ENCODE data around the gene TMEM52B.

Gene TMEM52B

GRCh38 chr12:10178821-10179220 lies at the start of gene TMEM52B:
Gene TMEM52B, plus strand, starts transcription at chr12:10179032. Its CDS starts 543 bp downstream, at chr12:10179575.
- DNase-seq: no peak

- DNase-seq: no peak
Observed at GRCh38 chr12:10130042-10130441, 48.8 kb upstream of the TMEM52B start, which contains the start of gene CLEC7A. Gene CLEC7A, minus strand, starts transcription at chr12:10130199. Its CDS starts 117 bp downstream, at chr12:10130082.

DNA sequence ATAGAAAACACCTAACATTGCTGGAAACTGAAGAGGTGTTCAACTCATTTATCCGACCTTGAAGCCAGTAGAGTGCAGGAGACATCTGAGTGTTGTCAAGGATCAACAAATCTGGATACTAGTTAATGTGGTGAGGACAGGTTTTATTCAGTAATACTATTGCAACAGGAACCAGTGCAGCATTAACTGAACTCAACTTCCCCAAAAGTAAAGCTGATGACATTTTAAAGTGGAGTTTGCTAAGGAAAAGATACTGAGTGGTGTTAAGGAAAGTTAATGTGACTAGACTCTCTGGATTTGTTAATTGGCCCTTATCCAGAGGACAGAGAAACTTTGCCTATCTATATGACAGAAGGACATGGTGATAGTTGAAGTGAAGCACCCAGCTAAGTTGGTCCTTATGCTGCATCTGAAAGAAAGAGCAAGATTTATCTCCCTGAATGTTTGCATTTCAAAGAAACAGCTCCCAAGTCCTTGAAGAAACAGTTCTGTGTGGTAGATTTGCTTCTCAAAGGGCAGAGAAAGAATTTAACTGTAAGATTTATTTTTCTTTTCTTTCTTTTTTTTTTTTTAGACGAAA lies 47.6 kb upstream of the TMEM52B start:
- DNase-seq: no peak

DNA sequence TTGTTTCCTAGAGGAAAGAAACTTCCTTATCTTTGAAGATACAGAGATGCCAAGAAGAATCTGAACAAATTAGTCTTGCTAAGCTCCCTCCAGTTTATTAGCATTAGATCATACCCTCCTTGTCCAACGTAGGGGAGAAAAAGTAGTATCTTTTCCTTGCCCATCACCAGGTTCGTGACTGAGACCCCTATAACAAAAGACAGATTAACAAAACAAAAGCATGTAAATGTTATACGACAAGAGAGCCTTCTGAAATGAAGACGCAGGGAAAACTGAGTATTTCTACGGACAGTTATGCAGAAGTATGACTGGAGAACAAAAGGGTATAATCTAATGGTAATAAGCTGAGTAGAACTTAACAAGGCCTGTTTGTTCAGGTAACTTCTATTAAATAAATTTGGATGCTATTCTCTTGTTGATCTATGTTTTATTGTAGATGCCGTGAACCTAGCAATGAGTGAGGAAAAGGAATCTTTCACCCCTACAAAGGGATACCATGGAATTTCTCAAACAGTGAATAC lies 45.9 kb upstream of the TMEM52B start:
- no peak for DNase-seq

- no peak for DNase-seq
Observed at GRCh38 chr12:10135126-10135525, 43.7 kb upstream of the TMEM52B start.

DNA sequence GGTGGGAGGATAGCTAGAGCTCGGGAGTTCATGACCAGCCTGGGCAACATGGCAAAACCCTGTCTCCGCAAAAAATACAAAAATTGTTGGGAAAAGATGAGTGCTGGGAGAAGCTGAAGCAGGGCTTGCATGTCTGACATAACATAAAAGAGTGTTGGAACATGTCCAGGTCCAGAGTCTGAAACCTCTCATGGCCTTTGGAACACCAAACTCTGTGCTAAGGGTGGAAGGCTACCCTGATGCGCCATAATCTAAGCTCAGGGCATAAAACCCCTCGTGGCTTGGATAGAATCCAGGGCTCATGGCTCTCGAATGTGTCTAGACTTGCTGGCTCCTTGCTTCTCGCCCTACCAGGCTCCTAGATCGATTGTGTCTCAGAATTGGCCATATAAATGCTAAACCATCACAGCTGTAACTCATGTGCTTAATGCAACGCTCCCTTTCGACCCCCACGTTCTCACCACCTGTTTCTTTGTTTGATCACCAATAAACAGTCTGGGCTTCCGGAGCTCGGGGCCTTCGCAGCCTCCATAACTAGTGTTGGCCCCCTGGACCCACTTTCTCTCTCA lies 42.1 kb upstream of the TMEM52B start:
- no peak for DNase-seq

GRCh38 chr12:10140001-10140400 lies 38.8 kb upstream of the TMEM52B start:
- no peak for DNase-seq

GRCh38 chr12:10142976-10143589 lies 35.7 kb upstream of the TMEM52B start:
- no peak for DNase-seq

- no peak for DNase-seq
Observed at GRCh38 chr12:10147714-10148403, 31.0 kb upstream of the TMEM52B start.

DNA sequence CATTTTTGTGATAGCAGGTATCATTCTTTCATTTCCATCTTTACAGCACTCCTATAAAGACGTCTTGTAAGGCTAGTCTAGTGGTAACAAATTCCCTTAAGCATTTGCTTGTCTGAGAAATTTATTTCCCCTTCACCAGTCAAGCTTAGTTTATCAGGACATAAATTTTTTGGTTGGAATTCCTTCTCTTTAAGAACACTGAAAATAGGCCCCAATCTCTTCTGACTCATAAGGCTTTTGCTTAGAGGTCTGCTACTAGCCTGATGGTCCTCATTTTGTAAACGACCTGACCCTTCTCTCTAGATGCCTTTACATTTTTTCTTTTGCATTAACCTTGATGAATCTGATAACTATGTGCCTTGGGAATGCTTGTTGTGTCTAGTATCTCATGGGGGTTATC lies 27.2 kb upstream of the TMEM52B start:
- DNase-seq: no peak

- DNase-seq: no peak
Observed at GRCh38 chr12:10153271-10154144, 25.3 kb upstream of the TMEM52B start.

GRCh38 chr12:10154145-10154496 lies 24.7 kb upstream of the TMEM52B start:
- DNase-seq: no peak

- DNase-seq: no peak
Observed at GRCh38 chr12:10155966-10156365, 22.9 kb upstream of the TMEM52B start.

DNA sequence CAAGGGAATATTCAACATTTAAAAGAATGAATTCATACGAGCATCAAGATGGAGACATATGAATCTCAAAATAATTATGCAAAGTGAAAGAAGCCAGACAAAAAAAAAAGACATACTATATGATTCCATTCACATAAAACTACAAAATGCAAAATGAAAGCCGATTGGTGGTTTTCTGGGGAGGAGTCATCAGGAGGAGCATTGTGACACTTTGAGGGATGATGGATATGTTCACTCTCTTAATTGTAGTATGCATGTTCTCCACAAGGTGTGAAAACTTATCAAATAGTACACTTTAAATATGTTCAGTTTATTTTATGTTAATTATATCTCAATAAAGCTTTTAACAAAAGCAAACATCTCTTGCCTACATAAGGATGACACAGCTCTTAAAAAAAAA lies 20.4 kb upstream of the TMEM52B start:
- no peak for DNase-seq

- DNase-seq: no peak
Observed at GRCh38 chr12:10159280-10159679, 19.6 kb upstream of the TMEM52B start.

DNA sequence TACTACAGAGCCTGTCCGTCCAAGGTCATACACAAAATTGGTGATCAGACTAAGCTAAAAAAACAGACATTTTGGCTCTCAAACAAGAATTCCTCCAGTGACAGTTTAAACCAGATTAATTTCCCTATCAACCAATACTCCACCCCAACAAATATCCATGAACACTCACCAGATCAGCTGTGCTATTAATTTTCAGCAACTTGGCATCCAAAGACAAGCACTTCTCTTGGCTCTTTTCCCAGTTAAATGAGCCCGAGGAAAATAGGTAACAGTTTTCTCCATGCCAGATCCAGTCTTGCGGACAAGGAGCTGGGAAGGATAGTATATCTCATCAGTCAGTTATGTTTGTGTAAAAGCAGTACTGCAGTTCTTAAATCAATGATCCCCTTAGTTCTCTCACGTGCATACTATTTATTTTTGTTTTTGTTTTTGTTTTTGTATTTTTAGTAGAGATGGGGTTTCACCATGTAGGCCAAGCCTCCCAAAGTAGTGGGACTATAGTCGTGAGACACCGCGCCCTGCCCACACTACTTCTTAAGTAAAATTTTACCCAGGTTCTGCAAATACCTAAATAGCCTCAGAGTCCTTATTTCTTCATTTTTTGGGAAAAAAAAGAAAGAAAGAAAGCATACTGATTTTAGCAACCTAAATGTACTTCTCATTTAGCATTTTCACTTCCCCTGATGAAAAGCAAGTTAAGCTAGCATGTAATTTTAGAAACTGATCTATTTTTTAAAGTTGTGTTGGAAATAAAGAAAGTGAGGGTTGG lies 18.0 kb upstream of the TMEM52B start:
- DNase-seq: peak; percentile 22

- no peak for DNase-seq
Observed at GRCh38 chr12:10163084-10163483, 15.7 kb upstream of the TMEM52B start.

DNA sequence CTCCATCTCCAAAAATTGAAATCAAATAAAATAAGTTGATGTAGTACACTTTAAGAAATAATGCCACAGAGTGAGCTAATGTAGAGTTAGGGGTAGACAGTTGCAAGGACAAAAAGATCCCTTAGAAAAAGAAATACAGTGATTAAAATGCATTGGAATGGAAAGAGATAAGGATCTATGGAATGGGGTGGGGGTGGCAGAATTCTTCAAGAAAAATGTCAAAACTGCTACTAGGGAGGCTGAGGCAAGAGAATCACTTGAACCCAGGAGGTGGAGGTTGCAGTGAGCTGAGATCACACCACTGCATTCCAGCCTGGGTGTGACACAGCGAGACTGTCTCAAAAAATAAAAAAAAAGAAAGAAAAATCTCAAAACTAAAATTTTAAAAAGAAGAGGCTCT lies 13.4 kb upstream of the TMEM52B start:
- DNase-seq: no peak

- DNase-seq: no peak
Observed at GRCh38 chr12:10167599-10167998, 11.2 kb upstream of the TMEM52B start.

DNA sequence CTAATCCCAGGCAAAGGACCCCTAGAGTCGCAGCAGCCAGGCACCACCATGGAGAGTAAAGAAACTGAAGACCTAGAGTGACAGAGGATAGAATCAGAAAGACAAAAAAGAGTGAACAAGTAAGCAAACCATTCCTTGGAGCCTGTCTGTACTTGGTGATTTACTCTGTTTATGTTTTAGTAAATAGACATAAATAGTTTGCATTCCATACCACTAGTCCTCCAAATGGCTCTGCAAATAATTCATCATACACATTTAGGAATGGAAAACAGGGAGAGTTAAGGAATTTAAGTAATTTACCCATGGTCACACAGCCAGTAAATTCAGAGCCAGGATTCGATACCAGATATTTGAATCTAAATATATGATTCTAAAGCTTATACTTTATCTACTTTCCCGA lies 9.7 kb upstream of the TMEM52B start:
- no peak for DNase-seq

DNA sequence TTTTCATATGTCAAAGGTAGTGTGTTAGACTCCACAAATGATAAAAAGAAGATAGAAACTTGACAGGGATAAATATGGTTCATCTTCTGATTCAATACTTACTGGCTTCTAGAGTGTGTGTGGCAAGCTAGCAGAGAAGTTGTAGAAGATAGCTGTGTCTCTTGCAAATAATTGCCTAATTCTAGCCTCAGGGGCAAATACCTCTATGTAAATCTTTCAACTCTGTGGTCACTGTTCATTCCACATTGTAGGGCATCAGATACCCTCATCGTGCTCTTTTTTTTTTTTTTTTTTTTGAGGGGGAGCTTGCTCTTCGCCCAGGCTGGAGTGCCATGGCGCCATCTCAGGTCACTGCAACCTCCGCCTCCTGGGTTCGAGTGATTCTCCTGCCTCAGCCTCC lies 8.6 kb upstream of the TMEM52B start:
- DNase-seq: no peak

All from NCI-H1048 (cell line).